H7 (cell line): ENCODE measurements around the gene ADORA3. TPM values are rescaled to one million over a fixed set of nuclear protein-coding genes. Genes with fewer than 3 reads are reported as not detected.

ENCODE experiments used
- DNase-seq: peaks from one replicate; pipeline ENCODE4 v3.0.0; 2012
- H3K27me3 ChIP-seq: 2 replicates; pipeline ENCODE4 v1.6.0; 2011; ENCODE audit warnings: mild to moderate bottlenecking, low read length; ENCODE audit not compliant: control insufficient read depth, insufficient read depth
- H3K36me3 ChIP-seq: replicated peaks from 2 replicates; pipeline ENCODE4 v1.5.1; 2011; ENCODE audit warnings: low read length; ENCODE audit not compliant: control insufficient read depth, insufficient read depth
- H3K4me3 ChIP-seq: 2 replicates; pipeline ENCODE4 v1.5.1; 2011; ENCODE audit warnings: low read depth, mild to moderate bottlenecking, control low read depth, low read length, moderate library complexity; ENCODE audit not compliant: insufficient read depth
- total RNA-seq: library from RNA; depleted of rRNA; stranded (reverse); fragments of >200 nt; shearing (Covaris generic); gene quantifications from 2 replicates; pipeline ENCODE4 v1.2.3, GENCODE V29; 2014

The ADORA3 gene
- total RNA-seq, 1 experiment from 2014 or later: not detected

- no peak overlapping the region for H3K4me3 ChIP-seq
- no peaks in the 10 kb centered on the region for H3K36me3 ChIP-seq
- DNase-seq: no peak
- H3K27me3 ChIP-seq: no peaks in the 10 kb centered on the region
Measured at GRCh38 chr1:111474106-111474505, 29.3 kb downstream of the ADORA3 start.

- DNase-seq: no peak
- no peaks in the 10 kb centered on the region for H3K36me3 ChIP-seq
- no peaks in the 10 kb centered on the region for H3K27me3 ChIP-seq
- H3K4me3 ChIP-seq: no peak overlapping the region
Measured at GRCh38 chr1:111471538-111471937, 31.9 kb downstream of the ADORA3 start.

GRCh38 chr1:111471012-111471411 lies 32.4 kb downstream of the ADORA3 start:
- no peak for DNase-seq
- Histone ChIP-seq H3K27me3 (no peaks in the 10 kb centered on the region), H3K36me3 (no peaks in the 10 kb centered on the region), H3K4me3 (no peak overlapping the region)

GRCh38 chr1:111470596-111470995 lies 32.8 kb downstream of the ADORA3 start:
- no peak overlapping the region for H3K4me3 ChIP-seq
- no peak for DNase-seq
- H3K36me3 ChIP-seq: no peaks in the 10 kb centered on the region
- no peaks in the 10 kb centered on the region for H3K27me3 ChIP-seq

- H3K4me3 ChIP-seq: no peak overlapping the region
- DNase-seq: no peak
- H3K27me3 ChIP-seq: no peaks in the 10 kb centered on the region
- no peaks in the 10 kb centered on the region for H3K36me3 ChIP-seq
Measured at GRCh38 chr1:111469539-111469938, 33.9 kb downstream of the ADORA3 start.

GRCh38 chr1:111468717-111469100 lies 34.7 kb downstream of the ADORA3 start:
- DNase-seq: no peak
- no peaks in the 10 kb centered on the region for H3K27me3 ChIP-seq
- H3K36me3 ChIP-seq: no peaks in the 10 kb centered on the region
- no peak overlapping the region for H3K4me3 ChIP-seq

- no peak overlapping the region for H3K4me3 ChIP-seq
- no peaks in the 10 kb centered on the region for H3K36me3 ChIP-seq
- DNase-seq: no peak
- no peaks in the 10 kb centered on the region for H3K27me3 ChIP-seq
Measured at GRCh38 chr1:111467865-111468716, 35.3 kb downstream of the ADORA3 start.

- Histone ChIP-seq H3K36me3 (no peaks in the 10 kb centered on the region), H3K27me3 (no peaks in the 10 kb centered on the region), H3K4me3 (no peak overlapping the region)
- no peak for DNase-seq
Measured at GRCh38 chr1:111466480-111466879, 37.0 kb downstream of the ADORA3 start.

GRCh38 chr1:111465754-111466153 lies 37.7 kb downstream of the ADORA3 start:
- Histone ChIP-seq H3K4me3 (no peak overlapping the region), H3K27me3 (no peaks in the 10 kb centered on the region), H3K36me3 (peaks cover under 1% of the 10 kb centered on the region; the same call in 1 of the 2 replicates)
- DNase-seq: no peak

GRCh38 chr1:111463029-111463683 lies 40.3 kb downstream of the ADORA3 start:
- Histone ChIP-seq H3K4me3 (no peak overlapping the region), H3K27me3 (no peaks in the 10 kb centered on the region), H3K36me3 (peaks cover 9% of the 10 kb centered on the region; the same call in 1 of the 2 replicates)
- DNase-seq: no peak

- no peak for DNase-seq
- Histone ChIP-seq H3K27me3 (no peaks in the 10 kb centered on the region), H3K36me3 (peaks cover 11% of the 10 kb centered on the region; the same call in 1 of the 2 replicates), H3K4me3 (no peak overlapping the region)
Measured at GRCh38 chr1:111462370-111463028, 40.9 kb downstream of the ADORA3 start.

- DNase-seq: no peak
- no peaks in the 10 kb centered on the region for H3K27me3 ChIP-seq
- H3K4me3 ChIP-seq: no peak overlapping the region
- H3K36me3 ChIP-seq: peaks cover 15% of the 10 kb centered on the region
Measured at GRCh38 chr1:111461765-111462164, 41.7 kb downstream of the ADORA3 start.

GRCh38 chr1:111455642-111456031 lies 47.8 kb downstream of the ADORA3 start:
- DNase-seq: no peak
- peaks cover 18% of the 10 kb centered on the region for H3K36me3 ChIP-seq
- no peak overlapping the region for H3K4me3 ChIP-seq
- H3K27me3 ChIP-seq: no peaks in the 10 kb centered on the region

GRCh38 chr1:111454859-111455641 lies 48.4 kb downstream of the ADORA3 start:
- Histone ChIP-seq H3K36me3 (peaks cover 18% of the 10 kb centered on the region), H3K4me3 (no peak overlapping the region), H3K27me3 (no peaks in the 10 kb centered on the region)
- DNase-seq: no peak
